HEK293 (cell line): ENCODE data around the gene PURB.
A peak's percentile ranks its signal among the peaks of the same experiment; 100 is the strongest.
"Not testable (repeated sequence)": the region's sequence is repeated elsewhere in the genome, so short reads cannot be mapped to it uniquely, and the experiment has no call there.

Experiments used
- CTCF ChIA-PET: fragments of 350-600 bp; formaldehyde crosslinking; extraction: SDS; loops from one replicate; lab custom pipeline; 2021; ENCODE audit warnings: antibody characterized with exemption; lab: Yijun Ruan, JAX
- POLR2A ChIA-PET: fragments of 300-600 bp; formaldehyde crosslinking; extraction: SDS; loops from one replicate; lab custom pipeline; 2020; ENCODE audit warnings: antibody characterized with exemption, inconsistent platforms; lab: Yijun Ruan, JAX
- H3K27ac ChIP-seq: fragments of 200-500 bp; sonication (Bioruptor generic); 2 replicates; pipeline ENCODE4 v1.5.1; 2014; ENCODE audit warnings: low read depth, low read length, control low read depth, inconsistent platforms; ENCODE audit errors: extremely low read depth
- H3K36me3 ChIP-seq, 2 experiments: fragments of 200-500 bp in 1 of 2; sonication (Bioruptor generic) in 1 of 2; 1 replicate in 1 of 2; 2 replicates in 1 of 2; pipeline ENCODE4 v1.5.1; 2014 to 2017; ENCODE audit warnings: inconsistent platforms in 2 of 2, low read length in 2 of 2; ENCODE audit not compliant: control insufficient read depth in 2 of 2, insufficient read depth in 1 of 2
- H3K4me1 ChIP-seq: fragments of 200-500 bp; sonication (Bioruptor generic); 2 replicates; pipeline ENCODE4 v1.5.1; 2014; ENCODE audit warnings: mild to moderate bottlenecking, low read length, inconsistent platforms; ENCODE audit not compliant: control insufficient read depth, insufficient read depth
- H3K4me3 ChIP-seq: 2 replicates; pipeline ENCODE4 v1.5.1; 2011; ENCODE audit warnings: low read depth, mild to moderate bottlenecking, control low read depth, low read length, moderate library complexity
- H3K9me3 ChIP-seq: fragments of 200-500 bp; sonication (Bioruptor generic); 2 replicates; pipeline ENCODE4 v1.5.1; 2014; ENCODE audit warnings: low read depth, low read length, inconsistent platforms; ENCODE audit not compliant: control insufficient read depth, insufficient read depth
- FEZF1 ChIP-seq: fragments of 450-650 bp; formaldehyde crosslinking; IDR thresholded peaks from 2 replicates; pipeline ENCODE4 v1.5.1; 2016; ENCODE audit warnings: missing biosample characterization, missing genetic modification characterization
- GLI4 ChIP-seq: fragments of 450-650 bp; formaldehyde crosslinking; IDR thresholded peaks from 2 replicates; pipeline ENCODE4 v1.5.1; 2016; ENCODE audit warnings: missing biosample characterization, missing genetic modification characterization
- IKZF3 ChIP-seq: fragments of 450-650 bp; IDR thresholded peaks from 2 replicates; pipeline ENCODE4 v1.5.0; 2018; ENCODE audit warnings: missing biosample characterization, mild to moderate bottlenecking, missing genetic modification characterization, moderate library complexity
- KLF1 ChIP-seq: fragments of 450-650 bp; formaldehyde crosslinking; IDR thresholded peaks from 2 replicates; pipeline ENCODE4 v1.5.1; 2016; ENCODE audit warnings: missing biosample characterization, missing genetic modification characterization
- PRDM1 ChIP-seq: fragments of 450-650 bp; formaldehyde crosslinking; IDR thresholded peaks from 2 replicates; pipeline ENCODE4; 2016; ENCODE audit warnings: missing biosample characterization, missing genetic modification characterization
- YY1 ChIP-seq: fragments of 450-650 bp; formaldehyde crosslinking; IDR thresholded peaks from 2 replicates; pipeline ENCODE4 v1.5.1; 2018; ENCODE audit warnings: missing biosample characterization, missing genetic modification characterization
- ZBTB8A ChIP-seq: fragments of 450-650 bp; formaldehyde crosslinking; IDR thresholded peaks from 2 replicates; pipeline ENCODE4 v1.5.1; 2016; ENCODE audit warnings: missing biosample characterization, missing genetic modification characterization
- ZFP69B ChIP-seq: fragments of 450-650 bp; formaldehyde crosslinking; IDR thresholded peaks from 2 replicates; pipeline ENCODE4 v1.5.1; 2016; ENCODE audit warnings: missing biosample characterization, missing genetic modification characterization
- ZNF2 ChIP-seq: fragments of 450-650 bp; formaldehyde crosslinking; IDR thresholded peaks from 2 replicates; pipeline ENCODE4 v1.5.1; 2016; ENCODE audit warnings: missing biosample characterization, missing genetic modification characterization
- ZNF214 ChIP-seq: fragments of 450-650 bp; formaldehyde crosslinking; IDR thresholded peaks from 2 replicates; pipeline ENCODE4 v1.5.1; 2017; ENCODE audit warnings: missing biosample characterization, mild to moderate bottlenecking, missing genetic modification characterization, borderline replicate concordance
- ZNF221 ChIP-seq: fragments of 450-650 bp; formaldehyde crosslinking; IDR thresholded peaks from 2 replicates; pipeline ENCODE4 v1.5.1; 2017; ENCODE audit warnings: missing biosample characterization, missing genetic modification characterization, borderline replicate concordance
- ZNF335 ChIP-seq: fragments of 450-650 bp; formaldehyde crosslinking; conservative IDR thresholded peaks from 2 replicates; pipeline ENCODE4 v1.5.1; 2016; ENCODE audit warnings: missing biosample characterization, missing genetic modification characterization
- ZNF549 ChIP-seq: fragments of 450-650 bp; IDR thresholded peaks from 2 replicates; pipeline ENCODE4 v1.5.1; 2018; ENCODE audit warnings: missing biosample characterization, missing genetic modification characterization, mild to moderate bottlenecking, inconsistent platforms, moderate library complexity
- ZNF560 ChIP-seq: fragments of 450-650 bp; formaldehyde crosslinking; IDR thresholded peaks from 2 replicates; pipeline ENCODE4 v1.5.1; 2017; ENCODE audit warnings: missing biosample characterization, missing genetic modification characterization, borderline replicate concordance
- ZNF621 ChIP-seq: fragments of 450-650 bp; formaldehyde crosslinking; IDR thresholded peaks from 2 replicates; pipeline ENCODE4 v1.5.1; 2017; ENCODE audit warnings: missing biosample characterization, missing genetic modification characterization
- ZNF664 ChIP-seq: fragments of 450-650 bp; formaldehyde crosslinking; IDR thresholded peaks from 2 replicates; pipeline ENCODE4 v1.5.1; 2016; ENCODE audit warnings: missing biosample characterization, missing genetic modification characterization
- ZXDB ChIP-seq: fragments of 450-650 bp; formaldehyde crosslinking; IDR thresholded peaks from 2 replicates; pipeline ENCODE4 v1.5.1; 2016; ENCODE audit warnings: missing biosample characterization, missing genetic modification characterization
- TF ChIP-seq, protein P1 (sequence below): fragments of 450-650 bp; formaldehyde crosslinking; IDR thresholded peaks from 2 replicates; pipeline ENCODE4 v1.5.1; 2016; ENCODE audit warnings: missing biosample characterization, missing genetic modification characterization, low read depth
- TF ChIP-seq, protein P2 (sequence below): fragments of 450-650 bp; formaldehyde crosslinking; IDR thresholded peaks from 2 replicates; pipeline ENCODE4 v1.5.1; 2017; ENCODE audit warnings: missing biosample characterization, missing genetic modification characterization
- TF ChIP-seq, protein P3 (sequence below): fragments of 450-650 bp; formaldehyde crosslinking; IDR thresholded peaks from 2 replicates; pipeline ENCODE4 v1.5.1; 2016; ENCODE audit warnings: missing biosample characterization, missing genetic modification characterization
- TF ChIP-seq, protein P4 (sequence below): fragments of 450-650 bp; formaldehyde crosslinking; optimal IDR thresholded peaks from 2 replicates; pipeline ENCODE3; 2016; ENCODE audit warnings: missing biosample characterization, mild to moderate bottlenecking, missing genetic modification characterization
- TF ChIP-seq, protein P5 (sequence below): fragments of 450-650 bp; formaldehyde crosslinking; IDR thresholded peaks from 2 replicates; pipeline ENCODE4 v1.5.1; 2016; ENCODE audit warnings: missing biosample characterization, missing genetic modification characterization
- TF ChIP-seq, protein P6 (sequence below): fragments of 450-650 bp; formaldehyde crosslinking; IDR thresholded peaks from 2 replicates; pipeline ENCODE4 v1.5.1; 2016; ENCODE audit warnings: missing biosample characterization, missing genetic modification characterization
- TF ChIP-seq, protein P7 (sequence below): fragments of 450-650 bp; formaldehyde crosslinking; IDR thresholded peaks from 2 replicates; pipeline ENCODE4 v1.5.1; 2016; ENCODE audit warnings: missing biosample characterization, missing genetic modification characterization

PURB gene

DNA sequence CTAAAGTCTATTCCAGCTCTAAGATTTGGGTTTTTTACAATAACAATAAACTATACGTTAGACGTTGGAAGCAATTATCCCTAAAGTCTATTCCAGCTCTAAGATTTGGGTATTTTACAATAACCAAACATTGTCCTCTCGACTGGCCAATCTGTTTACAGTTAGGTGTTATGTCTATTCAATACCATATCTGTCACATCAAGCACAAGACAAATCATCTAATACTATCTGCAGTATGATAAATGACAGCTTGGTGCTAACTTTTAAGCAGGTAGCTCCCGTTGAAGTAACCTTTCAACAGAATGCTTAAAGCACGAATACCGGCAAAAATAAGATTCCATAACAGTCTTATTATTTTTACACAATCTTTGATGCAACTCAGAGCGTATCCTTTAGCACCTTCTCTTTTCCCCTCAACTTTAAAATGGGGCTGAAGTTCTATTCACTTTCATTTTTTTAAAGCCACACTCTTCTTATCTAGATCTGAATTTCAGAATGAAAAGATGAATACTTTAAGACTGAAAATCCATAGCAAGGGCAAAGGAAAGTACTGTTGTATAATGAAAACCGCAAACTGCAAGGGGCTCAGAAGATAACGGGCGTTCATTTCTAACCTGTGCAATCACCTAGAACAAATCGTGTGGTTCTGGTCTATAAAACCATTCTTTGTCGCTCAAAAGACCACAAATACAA is 38.4 kb downstream of the PURB start:
- TF ChIP-seq YY1 (tag by site-specific recombination) (no peak), ZNF549 (no peak), IKZF3 (tag by site-specific recombination) (0 out of 2 replicates have a peak, but pooled peaks have one; percentile 40), ZNF621 (tag by site-specific recombination) (no peak), PRDM1 (peak; percentile 59), ZNF214 (tag by site-specific recombination) (no peak), ZNF560 (tag by site-specific recombination) (no peak), FEZF1 (peak; percentile 91), ZNF221 (tag by site-specific recombination) (no peak), ZXDB (tag by site-specific recombination) (peak; percentile 54; the same call in 1 of the 2 replicates)
- TF ChIP-seq, protein P1, sequence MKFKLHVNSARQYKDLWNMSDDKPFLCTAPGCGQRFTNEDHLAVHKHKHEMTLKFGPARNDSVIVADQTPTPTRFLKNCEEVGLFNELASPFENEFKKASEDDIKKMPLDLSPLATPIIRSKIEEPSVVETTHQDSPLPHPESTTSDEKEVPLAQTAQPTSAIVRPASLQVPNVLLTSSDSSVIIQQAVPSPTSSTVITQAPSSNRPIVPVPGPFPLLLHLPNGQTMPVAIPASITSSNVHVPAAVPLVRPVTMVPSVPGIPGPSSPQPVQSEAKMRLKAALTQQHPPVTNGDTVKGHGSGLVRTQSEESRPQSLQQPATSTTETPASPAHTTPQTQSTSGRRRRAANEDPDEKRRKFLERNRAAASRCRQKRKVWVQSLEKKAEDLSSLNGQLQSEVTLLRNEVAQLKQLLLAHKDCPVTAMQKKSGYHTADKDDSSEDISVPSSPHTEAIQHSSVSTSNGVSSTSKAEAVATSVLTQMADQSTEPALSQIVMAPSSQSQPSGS (tag by site-specific recombination): no peak
- TF ChIP-seq, protein P2, sequence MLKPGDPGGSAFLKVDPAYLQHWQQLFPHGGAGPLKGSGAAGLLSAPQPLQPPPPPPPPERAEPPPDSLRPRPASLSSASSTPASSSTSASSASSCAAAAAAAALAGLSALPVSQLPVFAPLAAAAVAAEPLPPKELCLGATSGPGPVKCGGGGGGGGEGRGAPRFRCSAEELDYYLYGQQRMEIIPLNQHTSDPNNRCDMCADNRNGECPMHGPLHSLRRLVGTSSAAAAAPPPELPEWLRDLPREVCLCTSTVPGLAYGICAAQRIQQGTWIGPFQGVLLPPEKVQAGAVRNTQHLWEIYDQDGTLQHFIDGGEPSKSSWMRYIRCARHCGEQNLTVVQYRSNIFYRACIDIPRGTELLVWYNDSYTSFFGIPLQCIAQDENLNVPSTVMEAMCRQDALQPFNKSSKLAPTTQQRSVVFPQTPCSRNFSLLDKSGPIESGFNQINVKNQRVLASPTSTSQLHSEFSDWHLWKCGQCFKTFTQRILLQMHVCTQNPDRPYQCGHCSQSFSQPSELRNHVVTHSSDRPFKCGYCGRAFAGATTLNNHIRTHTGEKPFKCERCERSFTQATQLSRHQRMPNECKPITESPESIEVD (tag by site-specific recombination): peak; percentile 69; the same call in 1 of the 2 replicates
- Histone ChIP-seq H3K4me1 (peaks cover 12% of the 10 kb centered on the region), H3K9me3 (no peaks in the 10 kb centered on the region), H3K36me3 (peaks cover 8 to 12% of the 10 kb centered on the region in 2 experiments; a peak in 2 of 3 replicates), H3K27ac (peak overlapping the region; percentile 88), H3K4me3 (peak overlapping the region; percentile 77)
- POLR2A ChIA-PET: interaction anchor here (0.5 to 3.5 kb wide), 13 partner anchors 21 to 273 kb away, joined by 3 to 33 read pairs (median 5); partner anchors contain the start of genes DDX56, OGDH, PPIA and PURB
- CTCF ChIA-PET: interaction anchor here (0.6 to 2.1 kb wide), 13 partner anchors 12 to 289 kb away, joined by 3 to 8 read pairs (median 4); no protein-coding TSS in a partner anchor

DNA sequence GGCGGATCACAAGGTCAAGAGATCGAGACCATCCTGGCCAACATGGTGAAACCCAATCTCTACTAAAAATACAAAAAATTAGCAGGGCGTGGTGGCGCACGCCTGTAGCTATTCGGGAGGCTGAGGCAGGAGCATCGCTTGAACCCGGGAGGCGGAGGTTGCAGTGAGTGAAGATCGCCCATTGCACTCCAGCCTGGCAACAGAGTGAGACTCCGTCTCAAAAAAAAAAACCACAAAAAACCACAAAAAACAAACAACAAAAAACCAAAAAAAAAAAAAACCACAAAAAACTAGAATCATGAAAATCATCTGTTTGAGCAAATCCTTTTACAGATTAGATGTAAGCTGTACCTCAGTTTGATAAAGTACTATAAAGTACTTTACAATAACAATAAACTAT is 38.9 kb downstream of the PURB start:
- not testable (repeated sequence) for H3K27ac ChIP-seq, H3K9me3 ChIP-seq
- H3K4me3 ChIP-seq: peak overlapping the region; percentile 77
- H3K36me3 ChIP-seq: peaks cover 12 to 13% of the 10 kb centered on the region in 2 experiments; a peak in 2 of 3 replicates
- H3K4me1 ChIP-seq: peaks cover 12% of the 10 kb centered on the region
- CTCF ChIA-PET: interaction anchor here (0.6 to 2.1 kb wide), 9 partner anchors 11 to 290 kb away, joined by 3 to 8 read pairs (median 4); no protein-coding TSS in a partner anchor
- POLR2A ChIA-PET: interaction anchor here (0.6 to 2.3 kb wide), 6 partner anchors 21 to 437 kb away, joined by 3 to 15 read pairs (median 6); partner anchors contain the start of gene OGDH
- TF ChIP-seq ZNF664 (tag by site-specific recombination) (peak; percentile 68; the same call in 1 of the 2 replicates), ZFP69B (peak; percentile 43; the same call in 1 of the 2 replicates), KLF1 (tag by site-specific recombination) (peak; percentile 65), ZBTB8A (tag by site-specific recombination) (0 out of 2 replicates have a peak, but pooled peaks have one; percentile 16), GLI4 (tag by site-specific recombination) (peak; percentile 60; the same call in 1 of the 2 replicates), ZNF335 (tag by site-specific recombination) (peak; percentile 37; the same call in 1 of the 2 replicates), FEZF1 (0 out of 2 replicates have a peak, but pooled peaks have one; percentile 5), ZNF2 (0 out of 2 replicates have a peak, but pooled peaks have one; percentile 51)
- TF ChIP-seq, protein P3, sequence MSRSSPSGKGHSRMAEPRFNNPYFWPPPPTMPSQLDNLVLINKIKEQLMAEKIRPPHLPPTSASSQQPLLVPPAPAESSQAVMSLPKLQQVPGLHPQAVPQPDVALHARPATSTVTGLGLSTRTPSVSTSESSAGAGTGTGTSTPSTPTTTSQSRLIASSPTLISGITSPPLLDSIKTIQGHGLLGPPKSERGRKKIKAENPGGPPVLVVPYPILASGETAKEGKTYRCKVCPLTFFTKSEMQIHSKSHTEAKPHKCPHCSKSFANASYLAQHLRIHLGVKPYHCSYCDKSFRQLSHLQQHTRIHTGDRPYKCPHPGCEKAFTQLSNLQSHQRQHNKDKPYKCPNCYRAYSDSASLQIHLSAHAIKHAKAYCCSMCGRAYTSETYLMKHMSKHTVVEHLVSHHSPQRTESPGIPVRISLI (tag by site-specific recombination): peak; percentile 99
- TF ChIP-seq, protein P4, sequence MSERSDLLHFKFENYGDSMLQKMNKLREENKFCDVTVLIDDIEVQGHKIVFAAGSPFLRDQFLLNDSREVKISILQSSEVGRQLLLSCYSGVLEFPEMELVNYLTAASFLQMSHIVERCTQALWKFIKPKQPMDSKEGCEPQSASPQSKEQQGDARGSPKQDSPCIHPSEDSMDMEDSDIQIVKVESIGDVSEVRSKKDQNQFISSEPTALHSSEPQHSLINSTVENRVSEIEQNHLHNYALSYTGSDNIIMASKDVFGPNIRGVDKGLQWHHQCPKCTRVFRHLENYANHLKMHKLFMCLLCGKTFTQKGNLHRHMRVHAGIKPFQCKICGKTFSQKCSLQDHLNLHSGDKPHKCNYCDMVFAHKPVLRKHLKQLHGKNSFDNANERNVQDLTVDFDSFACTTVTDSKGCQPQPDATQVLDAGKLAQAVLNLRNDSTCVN: peak; percentile 19
- TF ChIP-seq, protein P5, sequence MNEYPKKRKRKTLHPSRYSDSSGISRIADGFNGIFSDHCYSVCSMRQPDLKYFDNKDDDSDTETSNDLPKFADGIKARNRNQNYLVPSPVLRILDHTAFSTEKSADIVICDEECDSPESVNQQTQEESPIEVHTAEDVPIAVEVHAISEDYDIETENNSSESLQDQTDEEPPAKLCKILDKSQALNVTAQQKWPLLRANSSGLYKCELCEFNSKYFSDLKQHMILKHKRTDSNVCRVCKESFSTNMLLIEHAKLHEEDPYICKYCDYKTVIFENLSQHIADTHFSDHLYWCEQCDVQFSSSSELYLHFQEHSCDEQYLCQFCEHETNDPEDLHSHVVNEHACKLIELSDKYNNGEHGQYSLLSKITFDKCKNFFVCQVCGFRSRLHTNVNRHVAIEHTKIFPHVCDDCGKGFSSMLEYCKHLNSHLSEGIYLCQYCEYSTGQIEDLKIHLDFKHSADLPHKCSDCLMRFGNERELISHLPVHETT (tag by site-specific recombination): peak; percentile 35; the same call in 1 of the 2 replicates
- TF ChIP-seq, protein P6, sequence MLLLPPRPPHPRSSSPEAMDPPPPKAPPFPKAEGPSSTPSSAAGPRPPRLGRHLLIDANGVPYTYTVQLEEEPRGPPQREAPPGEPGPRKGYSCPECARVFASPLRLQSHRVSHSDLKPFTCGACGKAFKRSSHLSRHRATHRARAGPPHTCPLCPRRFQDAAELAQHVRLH (tag by site-specific recombination): peak; percentile 51; the same call in 1 of the 2 replicates
- TF ChIP-seq, protein P7, sequence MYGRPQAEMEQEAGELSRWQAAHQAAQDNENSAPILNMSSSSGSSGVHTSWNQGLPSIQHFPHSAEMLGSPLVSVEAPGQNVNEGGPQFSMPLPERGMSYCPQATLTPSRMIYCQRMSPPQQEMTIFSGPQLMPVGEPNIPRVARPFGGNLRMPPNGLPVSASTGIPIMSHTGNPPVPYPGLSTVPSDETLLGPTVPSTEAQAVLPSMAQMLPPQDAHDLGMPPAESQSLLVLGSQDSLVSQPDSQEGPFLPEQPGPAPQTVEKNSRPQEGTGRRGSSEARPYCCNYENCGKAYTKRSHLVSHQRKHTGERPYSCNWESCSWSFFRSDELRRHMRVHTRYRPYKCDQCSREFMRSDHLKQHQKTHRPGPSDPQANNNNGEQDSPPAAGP (tag by site-specific recombination): 0 out of 2 replicates have a peak, but pooled peaks have one; percentile 22
